Right forelimb (tissue), 1 donor: ENCODE measurements around the gene KLF1.

Experiments used
- DNase-seq: peaks from one replicate; pipeline ENCODE4 v3.0.0-alpha.2; 2018

The KLF1 gene

GRCh38 chr19:12836529-12836863, 50.5 kb downstream of the KLF1 start:
- no peak for DNase-seq

GRCh38 chr19:12834976-12835757, 51.8 kb downstream of the KLF1 start:
- no peak for DNase-seq

- no peak for DNase-seq
Observed at GRCh38 chr19:12834566-12834943, 52.4 kb downstream of the KLF1 start, which contains the start of gene RTBDN. Gene RTBDN (minus strand): TSS chr19:12834579. CDS start chr19:12829979, 4,600 bp downstream.
